ENCODE data around the gene TSPAN11.

- TF ChIP-seq CTCF (IDR thresholded peaks at IDR 0.05; ENCODE audit: poor library complexity) (no peak), EZH2 (IDR thresholded peaks at IDR 0.05; ENCODE audit: borderline replicate concordance) (no peak)
Observed at GRCh38 chr12:30992381-30992780, 65.8 kb downstream of the TSPAN11 start.

All from hepatocyte (in vitro differentiated cells).